ENCODE results near the gene LZTS3. TPM values are rescaled to one million over a fixed set of nuclear protein-coding genes. Genes with fewer than 3 reads are reported as not detected.
"Not testable (repeated sequence)": the region's sequence is repeated elsewhere in the genome, so short reads cannot be mapped to it uniquely, and the experiment has no call there.

Gene LZTS3
- total RNA-seq, 2 experiments from 2014 or later, result 0.42 to 0.53 TPM

GRCh38 chr20:3146732-3147341 is 26.5 kb downstream of the LZTS3 start:
- Mint-ChIP-seq H3K27me3 (ENCODE audit: low read depth) (no peaks in the 10 kb centered on the region), H3K9me3 (ENCODE audit: insufficient read depth) (no peaks in the 10 kb centered on the region), H3K4me3 (no peak overlapping the region), H3K4me1 (ENCODE audit: low read depth) (peaks cover 5% of the 10 kb centered on the region), H3K27ac (no peak overlapping the region), H3K36me3 (ENCODE audit: low read depth) (peaks cover 45% of the 10 kb centered on the region)
- no peak for ATAC-seq
- CTCF ChIA-PET, result interaction anchor here (2.0 kb wide), 1 partner anchor 11 kb away, joined by 4 read pairs; no protein-coding TSS in a partner anchor
- POLR2A ChIA-PET, result interaction anchor here (1.4 kb wide), 1 partner anchor 10 kb away, joined by 5 read pairs; no protein-coding TSS in a partner anchor
- DNase-seq, result no peak

- ChIA-PET CTCF (no interaction called here), POLR2A (no interaction called here)
- Mint-ChIP-seq H3K27ac (no peak overlapping the region), H3K27me3 (ENCODE audit: low read depth) (no peaks in the 10 kb centered on the region), H3K36me3 (ENCODE audit: low read depth) (peaks cover 20% of the 10 kb centered on the region), H3K4me1 (ENCODE audit: low read depth) (peaks cover 2% of the 10 kb centered on the region), H3K9me3 (ENCODE audit: insufficient read depth) (no peaks in the 10 kb centered on the region), H3K4me3 (no peak overlapping the region)
- ATAC-seq (no peak), DNase-seq (no peak)
Measured at GRCh38 chr20:3141757-3142156, 31.6 kb downstream of the LZTS3 start.

- Mint-ChIP-seq H3K27ac (no peak overlapping the region), H3K36me3 (ENCODE audit: low read depth) (peaks cover 2% of the 10 kb centered on the region), H3K4me3 (no peak overlapping the region), H3K27me3 (ENCODE audit: low read depth) (no peaks in the 10 kb centered on the region), H3K9me3 (ENCODE audit: insufficient read depth) (no peaks in the 10 kb centered on the region), H3K4me1 (ENCODE audit: low read depth) (peaks cover 2% of the 10 kb centered on the region)
- POLR2A ChIA-PET, result no interaction called here
- ATAC-seq (no peak), DNase-seq (no peak)
- CTCF ChIA-PET, result no interaction called here
Measured at GRCh38 chr20:3137492-3137891, 35.9 kb downstream of the LZTS3 start.

GRCh38 chr20:3135507-3136070 is 37.8 kb downstream of the LZTS3 start:
- no peak for ATAC-seq
- peaks cover under 1% of the 10 kb centered on the region for H3K4me1 Mint-ChIP-seq (ENCODE audit: low read depth)

GRCh38 chr20:3134151-3134550 is 39.2 kb downstream of the LZTS3 start:
- ChIA-PET POLR2A (no interaction called here), CTCF (no interaction called here)
- Mint-ChIP-seq H3K4me3 (no peak overlapping the region), H3K4me1 (ENCODE audit: low read depth) (no peaks in the 10 kb centered on the region), H3K27ac (no peak overlapping the region), H3K27me3 (ENCODE audit: low read depth) (no peaks in the 10 kb centered on the region), H3K36me3 (ENCODE audit: low read depth) (no peaks in the 10 kb centered on the region), H3K9me3 (ENCODE audit: insufficient read depth) (no peaks in the 10 kb centered on the region)
- DNase-seq (no peak), ATAC-seq (no peak)

More at GRCh38 chr20:3135507-3136070, 37.8 kb downstream of the LZTS3 start:
- no peaks in the 10 kb centered on the region for H3K36me3 Mint-ChIP-seq (ENCODE audit: low read depth)
- POLR2A ChIA-PET, result interaction anchor here (0.6 kb wide), 1 partner anchor 194 kb away, joined by 3 read pairs; no protein-coding TSS in a partner anchor
- no peaks in the 10 kb centered on the region for H3K27me3 Mint-ChIP-seq (ENCODE audit: low read depth)
- H3K9me3 Mint-ChIP-seq (ENCODE audit: insufficient read depth), result no peaks in the 10 kb centered on the region
- DNase-seq, result no peak
- H3K27ac Mint-ChIP-seq, result no peak overlapping the region
- CTCF ChIA-PET, result no interaction called here
- no peak overlapping the region for H3K4me3 Mint-ChIP-seq

GRCh38 chr20:3133155-3133554 is 40.2 kb downstream of the LZTS3 start:
- H3K27ac Mint-ChIP-seq, result no peak overlapping the region
- no peak for DNase-seq
- H3K27me3 Mint-ChIP-seq (ENCODE audit: low read depth), result no peaks in the 10 kb centered on the region
- H3K4me3 Mint-ChIP-seq, result no peak overlapping the region
- ChIA-PET CTCF (no interaction called here), POLR2A (no interaction called here)
- ATAC-seq, result no peak
- H3K9me3 Mint-ChIP-seq (ENCODE audit: insufficient read depth), result no peaks in the 10 kb centered on the region
- no peaks in the 10 kb centered on the region for H3K36me3 Mint-ChIP-seq (ENCODE audit: low read depth)
- no peaks in the 10 kb centered on the region for H3K4me1 Mint-ChIP-seq (ENCODE audit: low read depth)

GRCh38 chr20:3130051-3130600 is 43.2 kb downstream of the LZTS3 start:
- Mint-ChIP-seq H3K9me3 (ENCODE audit: insufficient read depth) (no peaks in the 10 kb centered on the region), H3K4me3 (no peak overlapping the region), H3K36me3 (ENCODE audit: low read depth) (peaks cover 2% of the 10 kb centered on the region), H3K27ac (no peak overlapping the region), H3K27me3 (ENCODE audit: low read depth) (no peaks in the 10 kb centered on the region), H3K4me1 (ENCODE audit: low read depth) (no peaks in the 10 kb centered on the region)
- ATAC-seq (no peak), DNase-seq (no peak)
- ChIA-PET POLR2A (no interaction called here), CTCF (interaction anchor here (0.8 to 0.9 kb wide), 2 partner anchors 9 to 14 kb away, joined by 3 to 4 read pairs; no protein-coding TSS in a partner anchor)

GRCh38 chr20:3129094-3129493 is 44.3 kb downstream of the LZTS3 start:
- Mint-ChIP-seq H3K27me3 (ENCODE audit: low read depth) (no peaks in the 10 kb centered on the region), H3K4me3 (no peak overlapping the region), H3K4me1 (ENCODE audit: low read depth) (no peaks in the 10 kb centered on the region), H3K36me3 (ENCODE audit: low read depth) (peaks cover 8% of the 10 kb centered on the region), H3K27ac (no peak overlapping the region), H3K9me3 (ENCODE audit: insufficient read depth) (no peaks in the 10 kb centered on the region)
- DNase-seq (no peak), ATAC-seq (no peak)
- CTCF ChIA-PET, result interaction anchor here (0.8 to 0.9 kb wide), 2 partner anchors 8 to 15 kb away, joined by 3 to 4 read pairs; no protein-coding TSS in a partner anchor
- POLR2A ChIA-PET, result interaction anchor here (0.6 kb wide), 1 partner anchor 30 kb away, joined by 3 read pairs; no protein-coding TSS in a partner anchor

- ATAC-seq, result no peak
- ChIA-PET POLR2A (interaction anchor here (0.6 kb wide), 1 partner anchor 31 kb away, joined by 3 read pairs; no protein-coding TSS in a partner anchor), CTCF (no interaction called here)
- Mint-ChIP-seq H3K36me3 (ENCODE audit: low read depth) (peaks cover 12% of the 10 kb centered on the region), H3K4me3 (no peak overlapping the region), H3K27ac (no peak overlapping the region), H3K9me3 (ENCODE audit: insufficient read depth) (no peaks in the 10 kb centered on the region), H3K27me3 (ENCODE audit: low read depth) (no peaks in the 10 kb centered on the region), H3K4me1 (ENCODE audit: low read depth) (peaks cover 2% of the 10 kb centered on the region)
- DNase-seq, result no peak
Measured at GRCh38 chr20:3128275-3128984, 44.9 kb downstream of the LZTS3 start.

GRCh38 chr20:3126527-3126859 is 46.9 kb downstream of the LZTS3 start:
- POLR2A ChIA-PET, result no interaction called here
- H3K27me3 Mint-ChIP-seq (ENCODE audit: low read depth), result no peaks in the 10 kb centered on the region
- no peak overlapping the region for H3K27ac Mint-ChIP-seq
- no peak overlapping the region for H3K4me3 Mint-ChIP-seq
- H3K4me1 Mint-ChIP-seq (ENCODE audit: low read depth), result peaks cover 21% of the 10 kb centered on the region
- H3K36me3 Mint-ChIP-seq (ENCODE audit: low read depth), result peaks cover 30% of the 10 kb centered on the region
- ATAC-seq (no peak), DNase-seq (no peak)
- peaks cover 4% of the 10 kb centered on the region for H3K9me3 Mint-ChIP-seq (ENCODE audit: insufficient read depth)
- CTCF ChIA-PET, result no interaction called here

GRCh38 chr20:3125776-3126526 is 47.4 kb downstream of the LZTS3 start:
- POLR2A ChIA-PET, result not testable (repeated sequence)
- peaks cover 35% of the 10 kb centered on the region for H3K36me3 Mint-ChIP-seq (ENCODE audit: low read depth)

More at GRCh38 chr20:3125776-3126526, 47.4 kb downstream of the LZTS3 start:
- DNase-seq; H3K27me3 Mint-ChIP-seq (ENCODE audit: low read depth); ATAC-seq; CTCF ChIA-PET; H3K27ac Mint-ChIP-seq; H3K9me3 Mint-ChIP-seq (ENCODE audit: insufficient read depth); H3K4me3 Mint-ChIP-seq: not testable (repeated sequence)
- peaks cover 26% of the 10 kb centered on the region for H3K4me1 Mint-ChIP-seq (ENCODE audit: low read depth)
